LoVo (cell line): Measurements from ENCODE around the gene CCRL2.
"Not testable (repeated sequence)": the region's sequence is repeated elsewhere in the genome, so short reads cannot be mapped to it uniquely, and the experiment has no call there.

Source experiments
- DNase-seq: peaks from one replicate; pipeline ENCODE4 v3.0.0-alpha.2; 2016; ENCODE audit warnings: low spot score

CCRL2 gene

DNA sequence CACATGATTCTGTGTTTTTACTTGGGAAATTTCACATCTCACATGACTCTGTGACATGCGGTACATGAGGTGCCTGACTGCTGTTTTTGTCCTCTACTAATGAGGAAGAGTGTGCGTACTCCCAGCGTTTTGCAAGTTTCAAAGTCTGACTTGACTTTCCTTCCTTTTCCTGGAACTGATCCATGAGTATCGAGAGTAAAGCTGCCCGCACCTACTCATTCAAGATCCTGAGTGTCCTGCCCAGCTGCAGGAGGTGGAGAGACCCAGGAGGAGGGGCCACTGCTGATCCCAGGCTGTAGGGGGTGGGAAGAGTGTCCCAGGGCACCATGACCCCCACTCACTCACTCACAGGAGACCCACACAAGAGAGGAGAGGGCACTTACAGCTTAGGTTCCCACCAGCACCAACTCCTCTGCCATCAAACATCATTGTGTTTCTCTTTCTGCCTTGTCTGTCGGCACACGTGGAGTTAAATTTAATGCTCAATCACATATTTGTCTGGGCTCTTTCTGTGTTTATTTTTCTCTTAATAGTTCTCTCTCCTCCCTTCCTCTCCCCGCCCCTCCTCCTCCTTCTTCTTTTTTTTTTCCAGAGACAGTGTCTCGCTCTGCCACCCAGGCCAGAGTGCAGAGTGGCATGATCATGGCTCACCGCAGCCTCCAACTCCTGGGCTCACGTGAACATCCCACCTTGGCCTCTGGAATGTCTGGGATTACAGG lies 1.6 kb upstream of the CCRL2 start:
- DNase-seq, result peak; percentile 31

DNA sequence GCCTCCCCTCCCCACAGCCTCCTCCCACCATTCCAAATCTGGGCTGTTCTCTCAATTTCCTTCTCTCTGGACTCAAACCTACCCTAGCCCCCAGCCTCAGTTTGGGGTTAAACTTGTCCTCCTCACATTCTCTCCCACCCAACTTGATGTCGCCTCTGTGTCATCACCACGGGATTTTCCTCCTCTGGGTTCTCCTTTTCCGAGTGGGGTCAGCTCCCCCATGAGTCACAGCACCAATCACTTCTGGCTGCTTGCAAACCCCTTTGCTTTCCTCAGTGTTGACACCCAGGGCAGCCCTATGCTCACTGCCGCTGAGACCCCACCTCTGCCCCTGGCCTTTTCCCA lies 644 bp upstream of the CCRL2 start:
- no peak for DNase-seq

DNA sequence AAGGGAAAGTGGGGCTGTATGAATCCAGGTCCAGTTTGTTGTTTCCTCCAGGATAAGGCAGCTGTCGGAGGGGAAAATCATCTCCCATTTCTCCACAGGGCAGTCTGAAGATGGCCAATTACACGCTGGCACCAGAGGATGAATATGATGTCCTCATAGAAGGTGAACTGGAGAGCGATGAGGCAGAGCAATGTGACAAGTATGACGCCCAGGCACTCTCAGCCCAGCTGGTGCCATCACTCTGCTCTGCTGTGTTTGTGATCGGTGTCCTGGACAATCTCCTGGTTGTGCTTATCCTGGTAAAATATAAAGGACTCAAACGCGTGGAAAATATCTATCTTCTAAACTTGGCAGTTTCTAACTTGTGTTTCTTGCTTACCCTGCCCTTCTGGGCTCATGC lies 911 bp downstream of the CCRL2 start:
- DNase-seq, result no peak

DNA sequence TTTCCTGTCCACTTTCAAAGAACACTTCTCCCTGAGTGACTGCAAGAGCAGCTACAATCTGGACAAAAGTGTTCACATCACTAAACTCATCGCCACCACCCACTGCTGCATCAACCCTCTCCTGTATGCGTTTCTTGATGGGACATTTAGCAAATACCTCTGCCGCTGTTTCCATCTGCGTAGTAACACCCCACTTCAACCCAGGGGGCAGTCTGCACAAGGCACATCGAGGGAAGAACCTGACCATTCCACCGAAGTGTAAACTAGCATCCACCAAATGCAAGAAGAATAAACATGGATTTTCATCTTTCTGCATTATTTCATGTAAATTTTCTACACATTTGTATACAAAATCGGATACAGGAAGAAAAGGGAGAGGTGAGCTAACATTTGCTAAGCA lies 1.8 kb downstream of the CCRL2 start:
- DNase-seq, result no peak

DNA sequence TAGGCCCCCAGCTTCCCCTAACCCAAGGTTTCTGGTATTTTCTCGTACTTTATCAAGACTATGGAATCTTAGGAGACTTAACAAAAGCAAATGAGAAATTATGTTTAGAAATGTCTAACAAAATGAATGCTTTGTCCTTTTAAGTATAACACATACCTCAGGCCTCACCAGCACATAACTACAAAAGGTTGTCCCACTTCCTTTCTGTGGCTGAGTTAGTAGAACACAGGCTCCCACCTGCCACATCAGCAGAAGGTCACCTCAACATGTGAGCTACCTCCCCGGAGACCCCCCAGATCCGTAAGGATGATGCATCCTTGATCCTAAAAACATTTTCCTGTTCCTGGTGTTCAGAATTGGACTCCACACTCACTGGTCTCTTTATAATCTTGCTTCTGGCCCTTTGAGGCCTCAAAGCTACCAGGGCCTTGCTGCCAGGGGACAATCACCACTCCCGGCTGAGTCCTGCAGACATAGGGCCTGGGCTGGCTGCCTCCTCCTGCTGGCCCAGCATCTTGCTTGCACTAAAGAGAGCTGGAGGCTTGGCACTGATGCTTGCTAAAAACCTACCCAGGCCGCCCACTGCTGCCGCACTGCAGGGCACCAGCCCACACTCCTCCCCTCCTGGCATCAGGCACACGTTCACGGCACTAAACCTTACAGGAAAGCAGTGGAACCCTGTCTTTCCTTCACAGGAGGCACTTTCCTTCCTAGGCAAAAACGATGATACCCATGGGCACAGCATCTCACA lies 2.9 kb downstream of the CCRL2 start:
- no peak for DNase-seq

DNA sequence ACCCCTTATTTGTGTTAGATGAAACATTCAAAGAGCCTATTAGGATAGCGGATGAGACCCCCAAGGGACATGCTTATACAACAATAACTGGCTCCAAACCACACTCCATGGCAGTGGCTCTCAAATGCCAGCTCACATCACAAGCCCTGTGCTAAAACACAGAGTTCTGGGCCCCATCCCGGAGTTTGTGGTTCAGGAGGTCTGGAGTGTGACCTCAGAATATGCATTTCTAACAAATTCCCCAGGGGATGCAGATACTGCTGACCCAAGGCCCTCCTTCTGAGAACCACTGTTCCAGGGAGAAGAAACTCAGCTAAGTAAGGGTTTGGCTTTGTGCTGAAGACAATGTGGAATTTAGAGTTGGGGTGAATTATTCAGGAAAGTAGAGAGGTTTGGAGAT lies 3.6 kb downstream of the CCRL2 start:
- no peak for DNase-seq

DNA sequence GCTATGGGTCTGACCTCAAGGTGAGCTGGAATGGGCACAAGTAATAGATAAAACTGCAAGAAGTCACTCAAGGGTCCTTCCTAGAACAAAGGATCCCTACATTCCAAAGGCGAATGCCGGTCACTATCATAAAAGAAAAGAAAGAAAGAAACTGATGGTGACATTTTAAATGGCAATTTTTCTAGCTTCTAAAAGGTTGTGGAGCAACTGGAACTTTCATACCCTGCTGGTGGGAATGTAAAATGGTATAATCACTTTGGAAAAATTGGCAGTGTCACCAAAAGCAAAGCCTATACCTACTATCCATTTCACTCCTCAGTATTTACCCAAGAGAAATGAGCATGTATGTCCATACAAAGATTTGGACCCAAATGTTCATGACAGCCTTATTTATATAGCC lies 4.2 kb downstream of the CCRL2 start:
- DNase-seq, result no peak

DNA sequence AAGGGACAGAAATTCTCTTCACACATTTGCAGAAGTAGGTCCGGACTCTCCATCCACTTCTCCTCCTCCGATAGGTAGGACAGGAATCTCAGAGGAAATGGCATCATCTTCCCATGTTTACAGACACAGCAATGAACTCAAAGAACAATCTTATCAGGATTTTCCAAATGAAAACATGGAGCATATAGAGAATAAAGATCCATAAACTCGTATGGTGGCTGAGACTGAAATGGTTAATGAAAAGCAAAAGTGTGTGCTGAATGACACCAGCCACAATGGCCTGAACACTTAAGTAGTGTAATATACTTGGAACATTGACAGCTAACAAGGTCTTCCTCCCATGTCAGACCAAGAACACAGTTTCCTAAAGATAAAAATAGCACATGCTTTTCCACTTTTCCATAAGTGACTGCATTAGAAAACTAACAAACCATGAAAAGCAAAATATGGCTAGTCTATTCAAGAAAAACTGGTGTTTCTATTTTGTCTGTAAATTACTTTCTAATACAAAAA lies 5.8 kb downstream of the CCRL2 start:
- DNase-seq, result no peak

DNA sequence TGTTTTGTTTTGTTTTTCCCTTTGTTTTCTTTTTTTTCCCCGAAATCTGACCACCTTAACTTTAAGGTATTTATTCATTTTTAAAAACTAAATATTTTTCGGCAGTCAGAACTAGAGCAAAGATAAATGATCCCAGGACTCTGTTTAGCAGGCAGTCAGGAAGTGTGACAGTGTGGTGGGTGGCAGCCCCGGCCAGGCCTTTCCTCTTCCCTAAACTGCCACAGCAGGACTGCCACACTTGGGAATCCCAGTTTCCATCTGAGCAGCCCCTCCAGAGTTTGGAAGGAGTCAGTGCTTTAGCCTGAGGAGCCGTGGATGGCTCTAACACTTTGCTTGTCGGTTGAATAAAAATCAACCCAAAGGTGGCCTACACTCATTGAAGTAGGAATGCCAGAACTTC lies 6.9 kb downstream of the CCRL2 start:
- DNase-seq, result no peak

DNA sequence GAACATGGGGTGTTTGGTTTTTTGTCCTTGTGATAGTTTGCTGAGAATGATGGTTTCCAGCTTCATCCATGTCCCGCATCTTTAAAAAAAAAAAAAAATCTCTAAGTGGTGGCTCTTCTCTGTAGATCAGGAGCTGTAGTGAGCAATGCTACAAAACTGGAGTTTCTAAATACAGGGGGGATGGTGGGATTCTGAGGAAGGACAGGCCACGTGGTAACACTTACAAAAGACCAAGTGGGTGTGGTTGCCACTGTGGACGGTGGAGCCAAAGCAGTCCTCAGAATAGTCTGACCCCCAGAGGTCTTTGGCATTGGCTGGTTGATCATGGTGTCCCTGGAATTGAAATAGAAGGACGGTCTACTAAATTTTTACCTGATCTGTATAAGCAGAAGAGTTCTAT lies 7.7 kb downstream of the CCRL2 start:
- DNase-seq, result no peak

DNA sequence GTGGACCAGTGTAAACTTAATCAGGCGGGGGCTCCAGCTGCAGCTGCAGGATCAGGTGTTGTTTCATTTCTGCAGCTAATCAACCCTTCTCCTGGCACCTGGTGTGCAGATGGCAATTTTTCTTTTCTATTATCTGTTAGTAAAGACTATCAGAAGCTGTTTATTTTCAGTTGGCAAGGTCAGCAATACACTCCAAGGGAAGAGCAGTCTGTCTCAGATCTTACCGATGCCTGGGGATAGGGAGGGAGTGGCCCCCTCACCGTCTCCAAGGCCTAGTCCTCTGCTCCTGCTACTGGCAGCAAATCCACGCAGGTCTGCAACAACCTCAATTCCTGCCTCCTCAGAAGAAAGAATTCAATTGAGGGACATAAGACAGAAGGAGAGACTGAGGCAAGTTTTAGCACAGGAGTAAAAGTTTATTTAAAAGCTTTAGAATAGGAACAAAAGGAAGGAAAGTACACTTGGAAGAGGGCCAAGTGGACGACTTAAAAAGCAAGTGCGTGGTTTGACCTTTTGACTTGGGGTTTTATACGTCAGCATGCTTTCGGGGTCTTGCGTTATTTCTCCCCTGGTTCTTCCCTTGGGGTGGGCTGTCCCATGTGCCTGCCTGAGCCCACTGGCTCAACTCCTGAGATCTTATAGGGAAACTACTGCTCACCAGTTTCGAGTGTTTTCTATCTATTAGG lies 9.2 kb downstream of the CCRL2 start:
- DNase-seq, result no peak

DNA sequence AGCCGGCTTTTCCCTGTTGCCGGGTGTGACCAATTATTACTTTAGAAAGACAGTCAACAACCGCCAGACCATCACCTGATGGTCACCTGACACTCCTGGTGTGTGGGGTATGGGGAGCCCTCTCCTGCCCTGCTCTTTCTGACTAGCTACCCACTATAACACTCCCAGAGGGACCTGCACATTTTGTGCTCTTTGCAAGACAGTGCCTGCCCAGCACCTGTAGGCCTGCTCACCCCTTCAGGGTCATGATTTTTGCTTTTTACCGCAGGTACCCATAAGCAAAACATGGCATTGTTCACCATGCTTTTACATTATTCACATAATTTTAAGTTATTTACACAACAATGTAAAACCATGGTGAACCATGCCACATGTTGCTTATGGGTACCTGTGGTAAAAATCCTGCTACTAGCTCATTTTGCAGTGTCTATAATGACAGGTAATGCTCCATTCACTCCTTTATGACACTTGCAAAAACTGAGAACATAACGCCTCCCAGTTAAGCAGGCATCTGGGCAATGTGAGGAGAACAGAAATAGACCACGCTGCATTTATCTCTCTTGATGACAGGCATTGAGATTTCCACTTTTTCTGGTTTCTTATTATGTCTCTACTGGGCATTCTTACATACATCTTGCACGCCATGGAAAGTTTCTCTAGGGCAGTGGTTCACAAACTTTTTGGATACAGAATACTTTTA lies 9.9 kb downstream of the CCRL2 start:
- no peak for DNase-seq

DNA sequence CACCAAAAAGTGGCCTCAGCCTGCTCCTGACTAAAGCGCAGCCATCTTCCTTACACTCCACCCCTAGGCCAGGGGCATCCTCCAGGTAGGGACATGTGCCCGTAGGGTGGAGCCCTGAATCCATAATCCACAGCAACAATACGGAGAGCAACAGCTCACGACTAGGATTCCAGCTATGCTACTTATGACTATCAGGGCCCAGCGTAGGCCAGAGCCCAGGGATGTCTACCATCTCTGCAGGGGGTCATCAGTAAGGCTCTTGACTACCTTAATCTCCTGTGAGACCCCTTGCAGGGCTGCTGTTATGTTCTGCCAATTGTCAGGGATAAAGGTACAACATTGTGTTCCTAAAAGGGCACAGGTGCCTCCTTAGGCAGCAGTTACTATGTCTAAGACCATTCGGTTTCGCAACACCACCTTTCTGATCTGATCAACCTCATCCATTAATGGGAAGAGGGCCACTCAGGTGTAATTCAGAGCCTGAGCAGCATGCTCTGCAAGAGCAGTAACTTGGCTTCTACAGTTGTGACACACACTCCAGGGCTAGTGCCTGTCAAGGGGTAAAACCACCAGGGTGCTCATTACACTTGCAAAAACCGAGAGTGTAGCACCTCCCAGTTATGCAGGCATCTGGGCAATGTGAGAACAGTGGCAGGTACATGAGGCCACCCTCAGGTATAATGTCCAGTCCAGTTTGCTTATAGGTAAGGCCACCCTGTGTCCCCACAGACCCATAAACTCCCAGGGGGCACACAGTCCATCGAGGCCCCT lies 11.0 kb downstream of the CCRL2 start:
- no peak for DNase-seq

DNA sequence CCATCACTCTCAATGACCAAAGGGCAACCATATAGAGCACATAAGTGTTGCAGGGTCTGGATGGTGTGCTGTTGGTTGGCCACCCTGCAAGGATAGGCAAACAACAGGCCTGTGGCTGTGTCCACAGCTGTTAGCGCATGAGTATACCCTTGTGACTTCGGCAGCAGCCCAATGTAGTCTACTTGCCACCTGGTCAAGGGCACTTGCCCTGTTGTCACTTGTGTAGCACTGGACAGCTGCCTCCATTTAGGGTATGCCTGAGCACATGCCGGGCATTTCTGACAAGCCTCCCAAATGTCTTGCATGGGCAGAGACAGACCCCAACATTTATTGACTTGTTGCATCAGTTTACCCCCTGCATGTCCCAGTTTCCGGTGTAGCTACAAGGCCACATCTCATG lies 12.8 kb downstream of the CCRL2 start:
- no peak for DNase-seq

DNA sequence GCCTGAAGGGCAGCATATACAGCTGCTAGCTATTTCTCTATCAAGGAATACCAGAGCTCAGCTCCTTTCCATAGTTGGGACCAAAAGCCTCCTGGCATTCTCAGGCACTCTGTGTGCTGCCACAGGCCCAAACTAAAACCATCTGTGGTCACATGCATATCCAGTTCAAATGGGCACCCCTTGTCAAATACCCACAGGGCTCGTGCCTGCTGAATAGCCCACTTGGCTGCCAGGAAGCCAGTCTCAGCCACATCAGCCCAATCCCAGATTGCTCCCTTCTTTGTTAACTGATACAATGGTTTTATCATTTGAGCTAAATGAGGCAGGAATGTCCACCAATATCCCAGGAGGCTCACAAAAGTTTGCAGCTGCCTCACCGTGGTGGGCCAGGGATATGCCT lies 13.9 kb downstream of the CCRL2 start:
- no peak for DNase-seq

DNA sequence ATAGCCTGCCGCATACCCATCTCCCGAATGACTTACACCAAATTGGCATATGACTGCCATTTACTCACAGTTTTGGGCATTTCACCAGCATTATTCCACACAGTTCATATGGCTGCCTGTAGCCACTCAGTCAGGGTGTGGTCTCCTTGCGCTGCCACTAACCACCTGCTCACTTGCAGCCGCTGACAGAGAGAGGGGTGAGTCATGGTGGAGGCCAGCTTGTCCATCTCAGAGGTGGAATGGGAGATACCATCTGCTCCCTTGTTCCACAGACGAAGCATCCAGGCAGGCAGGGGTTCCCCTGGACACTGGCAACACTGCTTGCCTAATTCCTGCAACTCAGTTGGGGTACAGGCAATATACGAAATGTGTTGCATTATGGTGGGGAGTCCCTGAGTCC lies 15.6 kb downstream of the CCRL2 start:
- peak; percentile 32 for DNase-seq

DNA sequence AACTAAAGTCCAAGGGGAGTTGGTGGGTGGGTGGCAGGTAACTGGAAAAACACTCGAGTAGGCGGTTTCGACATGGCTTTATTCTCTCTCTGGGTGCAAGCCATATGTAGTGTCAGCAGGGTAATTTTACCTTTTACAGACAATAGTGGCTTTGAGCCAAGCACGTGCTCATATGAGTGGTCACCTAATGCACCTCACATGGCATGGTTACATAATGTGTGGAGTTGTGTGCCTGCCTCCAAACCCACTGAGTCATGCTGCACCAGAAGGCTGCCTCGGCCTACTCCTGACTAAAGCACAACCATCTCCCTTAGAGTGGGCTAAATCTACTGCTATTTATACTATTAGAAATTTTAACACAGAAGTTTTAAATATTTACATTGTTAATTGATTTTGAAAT lies 16.5 kb downstream of the CCRL2 start:
- DNase-seq, result no peak

DNA sequence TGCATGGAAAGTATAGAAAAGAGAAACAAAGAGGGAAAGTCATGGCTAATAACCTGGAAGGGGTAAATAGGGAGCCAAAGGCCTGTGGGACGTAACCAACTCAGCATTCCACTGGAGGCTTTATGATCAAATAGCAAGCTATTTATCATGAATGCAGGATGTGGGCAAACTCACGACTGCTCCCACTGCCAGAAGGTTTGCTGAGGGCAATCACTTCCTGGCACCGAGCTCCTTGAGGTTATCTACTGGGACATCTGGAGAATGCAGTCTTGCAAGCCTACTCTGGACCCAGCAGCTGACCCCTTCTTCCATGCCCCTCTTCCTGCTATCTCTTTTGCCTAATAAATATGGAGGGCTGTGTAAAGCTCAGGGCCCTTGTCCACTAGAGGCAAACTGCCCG lies 19.4 kb downstream of the CCRL2 start:
- DNase-seq, result not testable (repeated sequence)

DNA sequence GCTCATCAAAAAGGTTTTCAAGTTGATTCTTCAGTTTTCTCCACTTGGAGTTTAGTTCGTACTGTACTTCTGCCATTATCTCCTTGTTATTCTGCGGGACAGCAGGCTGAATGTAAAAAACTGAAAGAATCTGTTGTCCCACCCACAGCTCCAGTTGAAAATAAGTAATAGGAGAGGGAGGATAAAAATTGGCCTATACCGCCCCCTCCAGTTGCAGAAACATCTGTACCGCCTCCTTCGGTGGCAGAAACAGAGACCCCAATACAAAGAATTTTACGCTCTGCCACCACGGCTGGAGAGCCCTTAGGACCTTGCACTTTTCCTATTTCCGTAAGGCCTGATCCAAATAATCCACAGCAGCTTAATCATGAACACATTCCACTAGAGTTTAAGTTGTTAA lies 20.3 kb downstream of the CCRL2 start:
- DNase-seq, result not testable (repeated sequence)

DNA sequence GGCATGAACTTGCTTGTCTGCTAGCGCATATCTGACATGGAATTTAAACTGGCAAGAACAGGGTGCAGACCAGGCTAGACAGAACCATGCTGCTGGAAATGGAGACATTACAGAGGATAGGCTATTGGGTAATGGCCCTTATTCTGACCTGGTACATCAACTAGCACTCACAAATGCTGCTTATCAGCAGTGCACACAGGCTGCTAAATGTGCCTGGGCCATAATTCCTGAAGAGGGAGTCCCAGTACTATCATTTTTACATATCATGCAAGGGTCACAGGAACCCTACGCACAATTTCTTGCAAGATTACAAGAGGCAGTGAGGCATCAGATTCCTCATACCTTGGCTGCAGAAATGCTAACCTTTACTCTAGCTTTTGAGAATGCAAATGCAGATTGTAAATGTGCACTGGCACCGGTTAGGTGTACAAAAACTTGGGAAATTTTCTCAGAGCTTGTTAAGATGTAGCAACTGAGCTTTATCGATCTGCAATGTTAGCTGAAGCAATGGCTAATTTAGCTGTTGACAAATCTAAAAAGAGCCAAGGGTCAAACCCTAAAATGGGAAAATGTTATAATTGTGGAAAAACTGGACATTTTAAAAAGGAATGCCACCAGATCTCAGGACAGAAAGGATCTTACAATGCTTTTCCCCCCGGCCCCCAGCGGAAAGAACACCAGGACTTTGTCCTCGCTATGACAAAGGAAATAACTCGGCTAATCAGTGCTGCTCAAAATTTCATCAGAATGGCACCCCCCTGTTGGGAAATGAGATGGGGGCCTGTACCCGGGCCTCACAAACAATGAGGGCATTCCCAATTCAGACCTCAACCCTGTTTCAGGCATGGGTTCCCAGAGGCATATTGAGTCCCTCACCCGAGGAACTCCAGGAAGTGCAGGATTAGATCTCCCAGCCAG lies 21.1 kb downstream of the CCRL2 start:
- DNase-seq, result no peak

DNA sequence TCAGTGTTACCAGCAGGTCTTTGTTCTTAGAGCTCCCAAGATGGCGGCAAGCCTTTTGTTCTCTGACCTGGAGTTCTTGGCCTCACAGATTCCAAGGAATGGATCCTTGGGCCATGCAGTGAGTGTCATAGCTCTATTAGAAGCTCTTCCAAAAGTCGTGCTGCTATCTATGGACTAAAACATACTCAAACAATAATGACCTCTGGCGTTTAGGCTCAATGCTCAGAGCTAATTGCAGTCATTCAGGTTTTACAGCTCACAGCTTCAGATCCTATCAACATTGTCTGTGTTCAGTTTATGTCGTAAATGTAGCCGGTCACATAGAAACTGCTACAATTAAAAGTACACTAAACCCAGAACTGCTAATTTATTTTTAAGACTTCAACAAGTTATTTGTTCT lies 22.2 kb downstream of the CCRL2 start:
- no peak for DNase-seq
